CD8-positive, alpha-beta memory T cell (primary cell): ENCODE measurements around the gene SEMA3D. TPM values are rescaled to one million over a fixed set of nuclear protein-coding genes. Genes with fewer than 3 reads are reported as not detected.

Experiments used
- CTCF ChIA-PET: fragments of 350-600 bp; sonication (Branson Sonifier 250); formaldehyde crosslinking; loops from one replicate; lab custom pipeline; 2021; ENCODE audit warnings: antibody characterized with exemption; lab: Charles Lee
- POLR2A ChIA-PET: fragments of 350-600 bp; sonication (Branson Sonifier 250); formaldehyde crosslinking; loops from one replicate; lab custom pipeline; 2021; ENCODE audit warnings: antibody characterized with exemption; lab: Charles Lee
- DNase-seq, 5 donors: peaks; one replicate each; pipeline versions ENCODE4 v3.0.0 to v3.0.0-alpha.2; 2020 to 2022; ENCODE audit warnings: mixed read lengths in 1 of 5
- H3K27ac ChIP-seq: one replicate; pipeline ENCODE4 v1.7.0; 2013; ENCODE audit warnings: low read depth, mild to moderate bottlenecking, low read length, moderate library complexity
- H3K27me3 ChIP-seq: 2 replicates; pipeline ENCODE4 v1.7.0; 2013; ENCODE audit warnings: low read length, mild to moderate bottlenecking; ENCODE audit not compliant: insufficient read depth, poor library complexity, severe bottlenecking
- H3K36me3 ChIP-seq: 2 replicates; pipeline ENCODE4 v1.7.0; 2013; ENCODE audit warnings: mild to moderate bottlenecking, low read length, moderate library complexity; ENCODE audit not compliant: insufficient read depth
- H3K4me1 ChIP-seq: 2 replicates; pipeline ENCODE4 v1.7.0; 2013; ENCODE audit warnings: mild to moderate bottlenecking, low read length, moderate library complexity; ENCODE audit not compliant: insufficient read depth
- H3K4me3 ChIP-seq: 2 replicates; pipeline ENCODE4 v1.7.0; 2013; ENCODE audit warnings: mild to moderate bottlenecking, low read length
- H3K9me3 ChIP-seq: 2 replicates; pipeline ENCODE4 v1.7.0; 2013; ENCODE audit warnings: mild to moderate bottlenecking, low read length
- H3K27ac Mint-ChIP-seq, 8 donors: one replicate each; pipeline ENCODE4 v1.8.0; 2020 to 2021; ENCODE audit warnings: mixed read lengths in 8 of 8, mild to moderate bottlenecking in 6 of 8, inconsistent platforms in 3 of 8, moderate library complexity in 3 of 8
- H3K27me3 Mint-ChIP-seq, 2 donors: one replicate each; pipeline ENCODE4 v1.8.0; 2020 to 2021; ENCODE audit warnings: mixed read lengths in 2 of 2, mild to moderate bottlenecking in 1 of 2, moderate library complexity in 1 of 2
- H3K36me3 Mint-ChIP-seq, 3 donors: one replicate each; pipeline ENCODE4 v1.8.0; 2020 to 2021; ENCODE audit warnings: mixed read lengths in 3 of 3, inconsistent platforms in 1 of 3, mild to moderate bottlenecking in 1 of 3
- H3K4me1 Mint-ChIP-seq, 3 donors: one replicate each; pipeline ENCODE4 v1.8.0; 2020 to 2021; ENCODE audit warnings: mixed read lengths in 3 of 3, inconsistent platforms in 1 of 3, mild to moderate bottlenecking in 1 of 3
- H3K4me3 Mint-ChIP-seq, 7 donors: one replicate each; pipeline ENCODE4 v1.8.0; 2020 to 2021; ENCODE audit warnings: mixed read lengths in 7 of 7, mild to moderate bottlenecking in 6 of 7, moderate library complexity in 4 of 7, inconsistent platforms in 2 of 7
- H3K9me3 Mint-ChIP-seq, 5 donors: one replicate each; pipeline ENCODE4 v1.8.0; 2020 to 2022; ENCODE audit warnings: mixed read lengths in 5 of 5, mild to moderate bottlenecking in 3 of 5, moderate library complexity in 2 of 5, inconsistent platforms in 1 of 5
- polyA plus RNA-seq: library from polyadenylated mRNA; unstranded; fragments of 300-500 nt; fragmentation: Illumina TruSeq; gene quantifications from one replicate; pipeline ENCODE4 v1.2.3, GENCODE V29; 2021
- total RNA-seq, 2 experiments: library from RNA; stranded (reverse); gene quantifications; one replicate each; pipeline ENCODE4 v1.2.3, GENCODE V29; 2021

SEMA3D gene
- total and polyA plus RNA-seq, 3 experiments from 2014 or later: not detected

- no peak for DNase-seq
- no peaks in the 10 kb centered on the region for H3K27me3 ChIP-seq
- POLR2A ChIA-PET: no interaction called here
- H3K9me3 ChIP-seq: no peaks in the 10 kb centered on the region
- H3K4me1 ChIP-seq: no peaks in the 10 kb centered on the region
- no peaks in the 10 kb centered on the region for H3K36me3 ChIP-seq
- no peak overlapping the region for H3K4me3 ChIP-seq
- H3K4me3 Mint-ChIP-seq: no peak overlapping the region
- H3K4me1 Mint-ChIP-seq: no peaks in the 10 kb centered on the region
- CTCF ChIA-PET: no interaction called here
- no peak overlapping the region for H3K27ac Mint-ChIP-seq
- H3K9me3 Mint-ChIP-seq: peaks cover 0 to 19% (median 5%) of the 10 kb centered on the region in 5 donors
- H3K27ac ChIP-seq: no peak overlapping the region
- no peaks in the 10 kb centered on the region for H3K36me3 Mint-ChIP-seq
- no peaks in the 10 kb centered on the region for H3K27me3 Mint-ChIP-seq
Observed at GRCh38 chr7:85221796-85222195, 34.9 kb upstream of the SEMA3D start.

- Mint-ChIP-seq H3K4me1 (no peaks in the 10 kb centered on the region), H3K27ac (no peak overlapping the region), H3K27me3 (no peaks in the 10 kb centered on the region), H3K36me3 (no peaks in the 10 kb centered on the region), H3K4me3 (no peak overlapping the region), H3K9me3 (peaks cover 1 to 11% (median 5%) of the 10 kb centered on the region in 5 donors)
- H3K27ac ChIP-seq: no peak overlapping the region
- H3K27me3 ChIP-seq: no peaks in the 10 kb centered on the region
- H3K4me3 ChIP-seq: no peak overlapping the region
- ChIA-PET POLR2A (no interaction called here), CTCF (no interaction called here)
- no peaks in the 10 kb centered on the region for H3K36me3 ChIP-seq
- no peaks in the 10 kb centered on the region for H3K4me1 ChIP-seq
- no peaks in the 10 kb centered on the region for H3K9me3 ChIP-seq
- DNase-seq: no peak
Observed at GRCh38 chr7:85220651-85221050, 33.8 kb upstream of the SEMA3D start.

GRCh38 chr7:85220023-85220422 lies 33.2 kb upstream of the SEMA3D start:
- H3K36me3 ChIP-seq: no peaks in the 10 kb centered on the region
- no peaks in the 10 kb centered on the region for H3K4me1 ChIP-seq
- H3K27me3 ChIP-seq: no peaks in the 10 kb centered on the region
- CTCF ChIA-PET: no interaction called here
- H3K9me3 Mint-ChIP-seq: peaks cover 1 to 11% (median 3%) of the 10 kb centered on the region in 5 donors
- no peaks in the 10 kb centered on the region for H3K27me3 Mint-ChIP-seq
- H3K4me3 ChIP-seq: no peak overlapping the region
- no peaks in the 10 kb centered on the region for H3K4me1 Mint-ChIP-seq
- no peak for DNase-seq
- H3K4me3 Mint-ChIP-seq: no peak overlapping the region
- POLR2A ChIA-PET: no interaction called here
- no peak overlapping the region for H3K27ac ChIP-seq
- H3K9me3 ChIP-seq: no peaks in the 10 kb centered on the region
- no peaks in the 10 kb centered on the region for H3K36me3 Mint-ChIP-seq
- H3K27ac Mint-ChIP-seq: no peak overlapping the region

- Mint-ChIP-seq H3K27me3 (no peaks in the 10 kb centered on the region), H3K4me1 (no peaks in the 10 kb centered on the region), H3K27ac (no peak overlapping the region), H3K36me3 (no peaks in the 10 kb centered on the region), H3K9me3 (peaks cover 0 to 11% (median 4%) of the 10 kb centered on the region in 5 donors), H3K4me3 (no peak overlapping the region)
- Histone ChIP-seq H3K27me3 (no peaks in the 10 kb centered on the region), H3K4me3 (no peak overlapping the region), H3K4me1 (no peaks in the 10 kb centered on the region), H3K36me3 (no peaks in the 10 kb centered on the region), H3K27ac (no peak overlapping the region), H3K9me3 (no peaks in the 10 kb centered on the region)
- ChIA-PET POLR2A (no interaction called here), CTCF (no interaction called here)
- DNase-seq: no peak
Observed at GRCh38 chr7:85217085-85217484, 30.2 kb upstream of the SEMA3D start.

DNA sequence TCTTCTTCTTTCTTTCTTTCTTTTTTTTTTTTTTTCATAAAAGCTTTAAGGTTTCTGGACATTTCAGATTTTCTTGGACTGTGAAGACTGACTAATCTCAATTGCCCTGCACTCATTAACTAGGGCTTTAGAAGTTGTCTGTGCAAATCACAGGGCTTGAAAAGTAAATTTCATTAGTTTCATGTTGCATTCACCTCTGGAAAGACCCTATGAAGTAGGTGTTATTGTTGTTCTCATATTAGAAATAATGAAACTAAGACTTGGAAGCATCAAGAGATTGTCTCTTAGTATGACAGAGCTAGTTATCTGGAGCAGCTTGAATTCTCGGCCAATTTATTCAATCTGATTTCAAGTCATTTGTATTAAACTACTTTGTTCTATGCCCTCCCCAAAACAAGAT lies 28.2 kb upstream of the SEMA3D start:
- Mint-ChIP-seq H3K27me3 (no peaks in the 10 kb centered on the region), H3K4me1 (no peaks in the 10 kb centered on the region), H3K36me3 (no peaks in the 10 kb centered on the region), H3K27ac (no peak overlapping the region), H3K9me3 (peaks cover 0 to 11% (median 4%) of the 10 kb centered on the region in 5 donors), H3K4me3 (no peak overlapping the region)
- H3K27me3 ChIP-seq: no peaks in the 10 kb centered on the region
- no peaks in the 10 kb centered on the region for H3K4me1 ChIP-seq
- no peak overlapping the region for H3K4me3 ChIP-seq
- H3K9me3 ChIP-seq: no peaks in the 10 kb centered on the region
- DNase-seq: no peak
- CTCF ChIA-PET: no interaction called here
- POLR2A ChIA-PET: no interaction called here
- H3K27ac ChIP-seq: no peak overlapping the region
- H3K36me3 ChIP-seq: no peaks in the 10 kb centered on the region

- no peaks in the 10 kb centered on the region for H3K36me3 ChIP-seq
- no peaks in the 10 kb centered on the region for H3K4me1 ChIP-seq
- Mint-ChIP-seq H3K4me1 (no peaks in the 10 kb centered on the region), H3K27ac (no peak overlapping the region), H3K9me3 (peaks cover 0 to 11% (median 4%) of the 10 kb centered on the region in 5 donors), H3K36me3 (no peaks in the 10 kb centered on the region), H3K4me3 (no peak overlapping the region), H3K27me3 (no peaks in the 10 kb centered on the region)
- CTCF ChIA-PET: no interaction called here
- POLR2A ChIA-PET: no interaction called here
- no peaks in the 10 kb centered on the region for H3K27me3 ChIP-seq
- no peaks in the 10 kb centered on the region for H3K9me3 ChIP-seq
- DNase-seq: no peak
- no peak overlapping the region for H3K4me3 ChIP-seq
- no peak overlapping the region for H3K27ac ChIP-seq
Observed at GRCh38 chr7:85213500-85213899, 26.6 kb upstream of the SEMA3D start.

DNA sequence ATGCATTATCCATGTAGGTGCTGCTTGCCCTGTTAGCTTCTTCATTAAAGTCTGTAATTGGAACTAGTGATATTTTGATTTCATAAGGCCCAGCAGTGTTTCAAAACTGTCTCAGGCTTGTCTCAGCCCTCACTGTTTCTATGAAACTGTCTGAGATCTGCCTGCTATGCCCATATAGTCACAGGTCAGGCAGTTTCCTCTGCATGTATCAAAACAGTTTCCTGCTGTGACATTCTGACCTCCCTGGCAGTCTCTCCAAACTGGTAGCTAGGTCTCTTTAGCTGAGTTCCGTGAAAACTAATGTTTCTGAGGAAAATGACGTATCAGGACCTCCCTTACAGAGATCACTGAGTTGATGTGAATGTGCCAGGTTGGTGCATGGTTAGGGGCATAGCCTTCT lies 18.9 kb upstream of the SEMA3D start:
- ChIA-PET POLR2A (no interaction called here), CTCF (no interaction called here)
- Histone ChIP-seq H3K4me3 (no peak overlapping the region), H3K27ac (no peak overlapping the region), H3K36me3 (no peaks in the 10 kb centered on the region), H3K9me3 (no peaks in the 10 kb centered on the region), H3K27me3 (no peaks in the 10 kb centered on the region), H3K4me1 (no peaks in the 10 kb centered on the region)
- no peaks in the 10 kb centered on the region for H3K27me3 Mint-ChIP-seq
- DNase-seq: no peak
- H3K4me3 Mint-ChIP-seq: no peak overlapping the region
- peaks cover 1 to 15% (median 11%) of the 10 kb centered on the region in 5 donors for H3K9me3 Mint-ChIP-seq
- H3K36me3 Mint-ChIP-seq: no peaks in the 10 kb centered on the region
- H3K27ac Mint-ChIP-seq: no peak overlapping the region
- H3K4me1 Mint-ChIP-seq: no peaks in the 10 kb centered on the region

- H3K4me1 ChIP-seq: no peaks in the 10 kb centered on the region
- Mint-ChIP-seq H3K36me3 (no peaks in the 10 kb centered on the region), H3K9me3 (peaks cover 1 to 21% (median 16%) of the 10 kb centered on the region in 5 donors), H3K4me1 (no peaks in the 10 kb centered on the region), H3K4me3 (no peak overlapping the region), H3K27me3 (no peaks in the 10 kb centered on the region), H3K27ac (no peak overlapping the region)
- no peak overlapping the region for H3K4me3 ChIP-seq
- no peaks in the 10 kb centered on the region for H3K27me3 ChIP-seq
- no peak for DNase-seq
- CTCF ChIA-PET: no interaction called here
- H3K9me3 ChIP-seq: no peaks in the 10 kb centered on the region
- H3K36me3 ChIP-seq: no peaks in the 10 kb centered on the region
- H3K27ac ChIP-seq: no peak overlapping the region
- POLR2A ChIA-PET: no interaction called here
Observed at GRCh38 chr7:85204496-85204895, 17.6 kb upstream of the SEMA3D start.

- no peak overlapping the region for H3K4me3 ChIP-seq
- no peaks in the 10 kb centered on the region for H3K4me1 Mint-ChIP-seq
- CTCF ChIA-PET: no interaction called here
- H3K27ac ChIP-seq: no peak overlapping the region
- no peak overlapping the region for H3K27ac Mint-ChIP-seq
- no peaks in the 10 kb centered on the region for H3K4me1 ChIP-seq
- no peaks in the 10 kb centered on the region for H3K36me3 ChIP-seq
- no peak overlapping the region for H3K4me3 Mint-ChIP-seq
- H3K36me3 Mint-ChIP-seq: no peaks in the 10 kb centered on the region
- POLR2A ChIA-PET: no interaction called here
- no peak for DNase-seq
- H3K9me3 ChIP-seq: no peaks in the 10 kb centered on the region
- H3K27me3 Mint-ChIP-seq: no peaks in the 10 kb centered on the region
- H3K27me3 ChIP-seq: no peaks in the 10 kb centered on the region
- H3K9me3 Mint-ChIP-seq: peaks cover 0 to 21% (median 16%) of the 10 kb centered on the region in 5 donors
Observed at GRCh38 chr7:85204061-85204460, 17.2 kb upstream of the SEMA3D start.
